IPS-NIHi7 (cell line): Measurements from ENCODE around the gene KCNJ15.

Source experiments
- DNase-seq: peaks from one replicate; pipeline ENCODE4 v3.0.0; 2012; ENCODE audit warnings: mixed read lengths; ENCODE audit errors: extremely low spot score

The KCNJ15 gene

GRCh38 chr21:38267991-38268863 lies 11.4 kb downstream of the KCNJ15 start:
- no peak for DNase-seq

- DNase-seq: no peak
These were observed 12.2 kb downstream of the KCNJ15 start for GRCh38 chr21:38268864-38269575.

- no peak for DNase-seq
These were observed 12.8 kb downstream of the KCNJ15 start for GRCh38 chr21:38269576-38269936.

GRCh38 chr21:38272215-38272614 lies 15.4 kb downstream of the KCNJ15 start:
- DNase-seq: no peak

GRCh38 chr21:38273745-38274542 lies 17.2 kb downstream of the KCNJ15 start:
- no peak for DNase-seq

- DNase-seq: no peak
These were observed 20.8 kb downstream of the KCNJ15 start for GRCh38 chr21:38277501-38278131.

- DNase-seq: no peak
These were observed 23.7 kb downstream of the KCNJ15 start for GRCh38 chr21:38280454-38280853.

GRCh38 chr21:38280867-38281266 lies 24.1 kb downstream of the KCNJ15 start:
- DNase-seq: no peak

- no peak for DNase-seq
These were observed 26.1 kb downstream of the KCNJ15 start for GRCh38 chr21:38282921-38283320.

- DNase-seq: no peak
These were observed 27.4 kb downstream of the KCNJ15 start for GRCh38 chr21:38284216-38284615.

- no peak for DNase-seq
These were observed 30.1 kb downstream of the KCNJ15 start for GRCh38 chr21:38286739-38287471.

- no peak for DNase-seq
These were observed 30.7 kb downstream of the KCNJ15 start for GRCh38 chr21:38287476-38287875.

GRCh38 chr21:38289705-38290485 lies 33.1 kb downstream of the KCNJ15 start:
- DNase-seq: no peak

- no peak for DNase-seq
These were observed 34.0 kb downstream of the KCNJ15 start for GRCh38 chr21:38290809-38291208.

GRCh38 chr21:38291874-38292273 lies 35.1 kb downstream of the KCNJ15 start:
- no peak for DNase-seq

- no peak for DNase-seq
These were observed 36.3 kb downstream of the KCNJ15 start for GRCh38 chr21:38293113-38293512.

GRCh38 chr21:38293765-38294164 lies 37.0 kb downstream of the KCNJ15 start:
- no peak for DNase-seq

- no peak for DNase-seq
These were observed 37.8 kb downstream of the KCNJ15 start for GRCh38 chr21:38294609-38295008.

GRCh38 chr21:38295997-38296764 lies 39.4 kb downstream of the KCNJ15 start:
- DNase-seq: no peak
